HEK293 (cell line): ENCODE measurements around the gene PGAP1.
A peak's percentile ranks its signal among the peaks of the same experiment; 100 is the strongest.

Source experiments
- CTCF ChIA-PET: fragments of 350-600 bp; formaldehyde crosslinking; extraction: SDS; loops from one replicate; lab custom pipeline; 2021; ENCODE audit warnings: antibody characterized with exemption; lab: Yijun Ruan, JAX
- POLR2A ChIA-PET: fragments of 300-600 bp; formaldehyde crosslinking; extraction: SDS; loops from one replicate; lab custom pipeline; 2020; ENCODE audit warnings: antibody characterized with exemption, inconsistent platforms; lab: Yijun Ruan, JAX
- H3K27ac ChIP-seq: fragments of 200-500 bp; sonication (Bioruptor generic); 2 replicates; pipeline ENCODE4 v1.5.1; 2014; ENCODE audit warnings: low read depth, low read length, control low read depth, inconsistent platforms; ENCODE audit errors: extremely low read depth
- H3K36me3 ChIP-seq, 2 experiments: fragments of 200-500 bp in 1 of 2; sonication (Bioruptor generic) in 1 of 2; 1 replicate in 1 of 2; 2 replicates in 1 of 2; pipeline ENCODE4 v1.5.1; 2014 to 2017; ENCODE audit warnings: inconsistent platforms in 2 of 2, low read length in 2 of 2; ENCODE audit not compliant: control insufficient read depth in 2 of 2, insufficient read depth in 1 of 2
- H3K4me1 ChIP-seq: fragments of 200-500 bp; sonication (Bioruptor generic); 2 replicates; pipeline ENCODE4 v1.5.1; 2014; ENCODE audit warnings: mild to moderate bottlenecking, low read length, inconsistent platforms; ENCODE audit not compliant: control insufficient read depth, insufficient read depth
- H3K4me3 ChIP-seq: 2 replicates; pipeline ENCODE4 v1.5.1; 2011; ENCODE audit warnings: low read depth, mild to moderate bottlenecking, control low read depth, low read length, moderate library complexity
- H3K9me3 ChIP-seq: fragments of 200-500 bp; sonication (Bioruptor generic); 2 replicates; pipeline ENCODE4 v1.5.1; 2014; ENCODE audit warnings: low read depth, low read length, inconsistent platforms; ENCODE audit not compliant: control insufficient read depth, insufficient read depth
- FEZF1 ChIP-seq: fragments of 450-650 bp; formaldehyde crosslinking; IDR thresholded peaks from 2 replicates; pipeline ENCODE4 v1.5.1; 2016; ENCODE audit warnings: missing biosample characterization, missing genetic modification characterization
- IKZF3 ChIP-seq: fragments of 450-650 bp; IDR thresholded peaks from 2 replicates; pipeline ENCODE4 v1.5.0; 2018; ENCODE audit warnings: missing biosample characterization, mild to moderate bottlenecking, missing genetic modification characterization, moderate library complexity
- MZF1 ChIP-seq: fragments of 450-650 bp; formaldehyde crosslinking; IDR thresholded peaks from 2 replicates; pipeline ENCODE4 v1.5.1; 2017; ENCODE audit warnings: missing biosample characterization, missing genetic modification characterization, borderline replicate concordance
- SCRT1 ChIP-seq: fragments of 450-650 bp; formaldehyde crosslinking; IDR thresholded peaks from 2 replicates; pipeline ENCODE4 v1.5.1; 2016; ENCODE audit warnings: missing biosample characterization, missing genetic modification characterization, borderline replicate concordance
- WT1 ChIP-seq: fragments of 450-650 bp; formaldehyde crosslinking; IDR thresholded peaks from 2 replicates; pipeline ENCODE4 v1.5.1; 2016; ENCODE audit warnings: missing biosample characterization, missing genetic modification characterization
- ZBTB1 ChIP-seq: fragments of 450-650 bp; formaldehyde crosslinking; IDR thresholded peaks from 2 replicates; pipeline ENCODE4 v1.5.1; 2016; ENCODE audit warnings: missing biosample characterization, missing genetic modification characterization
- ZBTB21 ChIP-seq: fragments of 450-650 bp; formaldehyde crosslinking; IDR thresholded peaks from 2 replicates; pipeline ENCODE4 v1.5.1; 2017; ENCODE audit warnings: missing biosample characterization, missing genetic modification characterization
- ZEB2 ChIP-seq: fragments of 450-650 bp; formaldehyde crosslinking; IDR thresholded peaks from 2 replicates; pipeline ENCODE4 v1.5.1; 2016; ENCODE audit warnings: missing biosample characterization, missing genetic modification characterization
- ZNF10 ChIP-seq: fragments of 450-650 bp; formaldehyde crosslinking; IDR thresholded peaks from 2 replicates; pipeline ENCODE4 v1.5.1; 2017; ENCODE audit warnings: missing biosample characterization, missing genetic modification characterization
- ZNF202 ChIP-seq: fragments of 450-650 bp; formaldehyde crosslinking; IDR thresholded peaks from 2 replicates; pipeline ENCODE4 v1.5.1; 2016; ENCODE audit warnings: missing biosample characterization, missing genetic modification characterization, borderline replicate concordance
- ZNF221 ChIP-seq: fragments of 450-650 bp; formaldehyde crosslinking; IDR thresholded peaks from 2 replicates; pipeline ENCODE4 v1.5.1; 2017; ENCODE audit warnings: missing biosample characterization, missing genetic modification characterization, borderline replicate concordance
- ZNF302 ChIP-seq: fragments of 450-650 bp; formaldehyde crosslinking; IDR thresholded peaks from 2 replicates; pipeline ENCODE4 v1.5.1; 2016; ENCODE audit warnings: missing biosample characterization, missing genetic modification characterization, low read depth
- ZNF335 ChIP-seq: fragments of 450-650 bp; formaldehyde crosslinking; conservative IDR thresholded peaks from 2 replicates; pipeline ENCODE4 v1.5.1; 2016; ENCODE audit warnings: missing biosample characterization, missing genetic modification characterization
- ZNF658 ChIP-seq: fragments of 450-650 bp; formaldehyde crosslinking; IDR thresholded peaks from 2 replicates; pipeline ENCODE4; 2016; ENCODE audit warnings: missing biosample characterization, missing genetic modification characterization
- ZNF664 ChIP-seq: fragments of 450-650 bp; formaldehyde crosslinking; IDR thresholded peaks from 2 replicates; pipeline ENCODE4 v1.5.1; 2016; ENCODE audit warnings: missing biosample characterization, missing genetic modification characterization
- ZNF830 ChIP-seq: fragments of 450-650 bp; IDR thresholded peaks from 2 replicates; pipeline ENCODE4 v1.5.0; 2018; ENCODE audit warnings: missing biosample characterization, missing genetic modification characterization, low read depth, mild to moderate bottlenecking, moderate library complexity
- TF ChIP-seq, protein P1 (sequence below): fragments of 450-650 bp; formaldehyde crosslinking; IDR thresholded peaks from 2 replicates; pipeline ENCODE4 v1.5.1; 2017; ENCODE audit warnings: missing biosample characterization, missing genetic modification characterization
- TF ChIP-seq, protein P2 (sequence below): fragments of 450-650 bp; IDR thresholded peaks from 2 replicates; pipeline ENCODE4 v1.5.1; 2018; ENCODE audit warnings: missing biosample characterization, mild to moderate bottlenecking, missing genetic modification characterization
- TF ChIP-seq, protein P3 (sequence below): fragments of 450-650 bp; formaldehyde crosslinking; IDR thresholded peaks from 2 replicates; pipeline ENCODE4 v1.5.1; 2016; ENCODE audit warnings: missing biosample characterization, missing genetic modification characterization
- TF ChIP-seq, protein P4 (sequence below): sonication (generic); formaldehyde crosslinking; IDR thresholded peaks from 2 replicates; pipeline ENCODE4 v1.8.1; 2022; ENCODE audit warnings: mild to moderate bottlenecking, moderate library complexity, missing genetic modification reagents
- TF ChIP-seq, protein P5 (sequence below): fragments of 450-650 bp; formaldehyde crosslinking; IDR thresholded peaks from 2 replicates; pipeline ENCODE4 v1.5.1; 2016; ENCODE audit warnings: missing biosample characterization, missing genetic modification characterization
- TF ChIP-seq, protein P6 (sequence below): fragments of 450-650 bp; formaldehyde crosslinking; IDR thresholded peaks from 2 replicates; pipeline ENCODE4 v1.5.1; 2016; ENCODE audit warnings: missing biosample characterization, missing genetic modification characterization

Gene PGAP1

DNA sequence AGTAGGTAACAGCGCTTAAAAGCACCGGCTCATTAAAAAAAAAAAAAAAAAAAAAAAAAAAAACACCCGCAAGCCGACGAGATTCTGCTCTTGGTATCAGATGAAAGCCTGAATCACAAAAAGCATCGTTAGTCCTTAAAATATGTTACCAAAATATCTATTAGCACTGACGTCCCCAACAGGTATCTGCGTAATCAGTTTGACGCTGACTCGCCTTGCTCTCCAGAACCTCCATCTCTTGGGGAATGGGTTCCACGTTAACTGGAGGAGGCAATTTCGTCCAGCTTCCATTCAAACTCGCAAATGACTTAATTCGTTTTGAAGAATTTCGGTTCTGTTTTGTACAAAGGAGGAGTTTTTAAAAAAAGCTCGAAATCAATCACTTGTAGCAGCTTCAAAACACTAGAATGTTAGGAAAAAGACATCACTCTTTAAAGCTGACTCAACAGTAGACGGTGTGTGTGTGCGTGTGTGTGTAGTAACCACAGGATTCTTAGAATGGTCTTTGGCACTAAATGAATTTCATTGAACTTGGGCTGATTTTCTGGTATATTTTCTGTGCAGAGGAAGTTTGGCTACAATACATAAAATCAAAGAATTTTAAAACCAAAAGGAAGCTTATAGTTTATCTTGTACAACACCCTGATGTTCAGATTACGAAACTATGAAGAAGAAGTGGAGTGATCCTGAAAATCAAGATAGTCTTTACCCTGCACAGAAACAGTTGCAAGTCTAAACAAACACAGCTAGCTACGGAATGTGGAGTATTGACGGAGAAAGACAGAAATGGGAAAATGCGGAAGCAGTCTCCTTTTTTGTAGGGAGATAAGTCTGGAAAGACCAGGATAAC, 1.1 kb upstream of the PGAP1 start (continued):
- TF ChIP-seq ZBTB21 (tag by site-specific recombination) (peak; percentile 80), ZBTB1 (tag by site-specific recombination) (no peak), ZNF664 (no peak), ZNF335 (tag by site-specific recombination) (peak; percentile 75), ZEB2 (tag by site-specific recombination) (no peak), ZNF10 (tag by site-specific recombination) (peak; percentile 83), SCRT1 (0 out of 2 replicates have a peak, but pooled peaks have one; percentile 46)
- TF ChIP-seq, protein P1, sequence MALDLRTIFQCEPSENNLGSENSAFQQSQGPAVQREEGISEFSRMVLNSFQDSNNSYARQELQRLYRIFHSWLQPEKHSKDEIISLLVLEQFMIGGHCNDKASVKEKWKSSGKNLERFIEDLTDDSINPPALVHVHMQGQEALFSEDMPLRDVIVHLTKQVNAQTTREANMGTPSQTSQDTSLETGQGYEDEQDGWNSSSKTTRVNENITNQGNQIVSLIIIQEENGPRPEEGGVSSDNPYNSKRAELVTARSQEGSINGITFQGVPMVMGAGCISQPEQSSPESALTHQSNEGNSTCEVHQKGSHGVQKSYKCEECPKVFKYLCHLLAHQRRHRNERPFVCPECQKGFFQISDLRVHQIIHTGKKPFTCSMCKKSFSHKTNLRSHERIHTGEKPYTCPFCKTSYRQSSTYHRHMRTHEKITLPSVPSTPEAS (tag by site-specific recombination), result peak; percentile 59
- TF ChIP-seq, protein P2, sequence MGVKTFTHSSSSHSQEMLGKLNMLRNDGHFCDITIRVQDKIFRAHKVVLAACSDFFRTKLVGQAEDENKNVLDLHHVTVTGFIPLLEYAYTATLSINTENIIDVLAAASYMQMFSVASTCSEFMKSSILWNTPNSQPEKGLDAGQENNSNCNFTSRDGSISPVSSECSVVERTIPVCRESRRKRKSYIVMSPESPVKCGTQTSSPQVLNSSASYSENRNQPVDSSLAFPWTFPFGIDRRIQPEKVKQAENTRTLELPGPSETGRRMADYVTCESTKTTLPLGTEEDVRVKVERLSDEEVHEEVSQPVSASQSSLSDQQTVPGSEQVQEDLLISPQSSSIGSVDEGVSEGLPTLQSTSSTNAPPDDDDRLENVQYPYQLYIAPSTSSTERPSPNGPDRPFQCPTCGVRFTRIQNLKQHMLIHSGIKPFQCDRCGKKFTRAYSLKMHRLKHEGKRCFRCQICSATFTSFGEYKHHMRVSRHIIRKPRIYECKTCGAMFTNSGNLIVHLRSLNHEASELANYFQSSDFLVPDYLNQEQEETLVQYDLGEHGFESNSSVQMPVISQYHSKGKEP, result 0 out of 2 replicates have a peak, but pooled peaks have one; percentile 8
- TF ChIP-seq, protein P3, sequence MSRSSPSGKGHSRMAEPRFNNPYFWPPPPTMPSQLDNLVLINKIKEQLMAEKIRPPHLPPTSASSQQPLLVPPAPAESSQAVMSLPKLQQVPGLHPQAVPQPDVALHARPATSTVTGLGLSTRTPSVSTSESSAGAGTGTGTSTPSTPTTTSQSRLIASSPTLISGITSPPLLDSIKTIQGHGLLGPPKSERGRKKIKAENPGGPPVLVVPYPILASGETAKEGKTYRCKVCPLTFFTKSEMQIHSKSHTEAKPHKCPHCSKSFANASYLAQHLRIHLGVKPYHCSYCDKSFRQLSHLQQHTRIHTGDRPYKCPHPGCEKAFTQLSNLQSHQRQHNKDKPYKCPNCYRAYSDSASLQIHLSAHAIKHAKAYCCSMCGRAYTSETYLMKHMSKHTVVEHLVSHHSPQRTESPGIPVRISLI, result peak; percentile 62

DNA sequence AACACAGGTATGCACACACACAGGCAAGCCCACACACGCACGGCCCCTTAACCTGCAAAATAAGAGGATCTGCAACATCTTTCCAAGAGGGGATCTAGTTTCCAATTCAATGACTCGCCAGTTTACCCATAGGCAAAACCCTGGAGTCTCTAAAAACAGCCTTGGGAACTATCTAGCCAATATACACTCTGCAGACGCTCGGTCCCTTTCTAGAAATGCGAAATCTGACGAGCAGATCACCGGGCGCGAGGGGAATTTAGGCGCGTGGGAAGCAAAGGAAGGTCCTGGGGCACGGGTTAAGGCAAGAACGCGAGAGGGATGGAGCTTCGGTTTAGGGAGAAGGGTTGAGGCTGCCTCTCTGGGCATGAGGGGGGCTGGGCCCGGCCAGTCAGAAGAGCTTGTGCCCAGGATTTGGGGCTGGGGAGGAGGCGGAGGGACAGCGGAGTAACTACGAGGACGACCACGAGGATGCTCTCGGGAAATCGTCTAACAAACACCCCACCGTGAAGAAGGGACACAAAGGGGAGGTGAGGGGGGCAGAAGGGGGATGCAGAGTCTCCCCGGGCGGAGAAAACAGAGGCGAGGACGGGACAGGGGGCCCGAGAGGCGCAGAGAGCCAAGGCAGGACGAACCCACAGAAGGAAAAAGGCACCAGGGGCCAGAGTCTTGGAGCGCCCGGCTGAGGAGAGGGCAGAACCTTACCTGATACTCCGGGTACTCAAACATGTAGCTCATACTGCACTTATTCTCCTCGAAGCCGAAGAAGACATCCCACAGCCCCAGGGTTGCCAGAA, 542 bp downstream of the PGAP1 start:
- H3K9me3 ChIP-seq, result no peaks in the 10 kb centered on the region
- peak overlapping the region; percentile 95 for H3K4me3 ChIP-seq
- no peaks in the 10 kb centered on the region; a peak in 1 of 3 replicates for H3K36me3 ChIP-seq
- POLR2A ChIA-PET, result interaction anchor here (0.6 to 1.9 kb wide), 4 partner anchors 26 to 558 kb away, joined by 3 to 5 read pairs (median 4); partner anchors contain the start of gene GTF3C3
- peaks cover 13% of the 10 kb centered on the region for H3K4me1 ChIP-seq
- peak overlapping the region; percentile 95 for H3K27ac ChIP-seq
- CTCF ChIA-PET, result interaction anchor here (0.7 kb wide), 4 partner anchors 38 to 618 kb away, joined by 3 to 5 read pairs (median 4); no protein-coding TSS in a partner anchor
- no peak for TF ChIP-seq ZNF302 (tag by site-specific recombination)
- no peak for TF ChIP-seq ZNF830 (tag by site-specific recombination)
- TF ChIP-seq ZNF202, result no peak
- TF ChIP-seq, protein P4, sequence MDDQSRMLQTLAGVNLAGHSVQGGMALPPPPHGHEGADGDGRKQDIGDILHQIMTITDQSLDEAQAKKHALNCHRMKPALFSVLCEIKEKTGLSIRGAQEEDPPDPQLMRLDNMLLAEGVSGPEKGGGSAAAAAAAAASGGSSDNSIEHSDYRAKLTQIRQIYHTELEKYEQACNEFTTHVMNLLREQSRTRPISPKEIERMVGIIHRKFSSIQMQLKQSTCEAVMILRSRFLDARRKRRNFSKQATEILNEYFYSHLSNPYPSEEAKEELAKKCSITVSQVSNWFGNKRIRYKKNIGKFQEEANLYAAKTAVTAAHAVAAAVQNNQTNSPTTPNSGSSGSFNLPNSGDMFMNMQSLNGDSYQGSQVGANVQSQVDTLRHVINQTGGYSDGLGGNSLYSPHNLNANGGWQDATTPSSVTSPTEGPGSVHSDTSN, result no peak
- TF ChIP-seq IKZF3, result no peak
- TF ChIP-seq ZNF221 (tag by site-specific recombination), result no peak
- TF ChIP-seq, protein P5, sequence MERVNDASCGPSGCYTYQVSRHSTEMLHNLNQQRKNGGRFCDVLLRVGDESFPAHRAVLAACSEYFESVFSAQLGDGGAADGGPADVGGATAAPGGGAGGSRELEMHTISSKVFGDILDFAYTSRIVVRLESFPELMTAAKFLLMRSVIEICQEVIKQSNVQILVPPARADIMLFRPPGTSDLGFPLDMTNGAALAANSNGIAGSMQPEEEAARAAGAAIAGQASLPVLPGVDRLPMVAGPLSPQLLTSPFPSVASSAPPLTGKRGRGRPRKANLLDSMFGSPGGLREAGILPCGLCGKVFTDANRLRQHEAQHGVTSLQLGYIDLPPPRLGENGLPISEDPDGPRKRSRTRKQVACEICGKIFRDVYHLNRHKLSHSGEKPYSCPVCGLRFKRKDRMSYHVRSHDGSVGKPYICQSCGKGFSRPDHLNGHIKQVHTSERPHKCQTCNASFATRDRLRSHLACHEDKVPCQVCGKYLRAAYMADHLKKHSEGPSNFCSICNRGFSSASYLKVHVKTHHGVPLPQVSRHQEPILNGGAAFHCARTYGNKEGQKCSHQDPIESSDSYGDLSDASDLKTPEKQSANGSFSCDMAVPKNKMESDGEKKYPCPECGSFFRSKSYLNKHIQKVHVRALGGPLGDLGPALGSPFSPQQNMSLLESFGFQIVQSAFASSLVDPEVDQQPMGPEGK (tag by site-specific recombination), result peak; percentile 61
- no peak for TF ChIP-seq ZNF658 (tag by site-specific recombination)
- TF ChIP-seq ZBTB1 (tag by site-specific recombination), result 0 out of 2 replicates have a peak, but pooled peaks have one; percentile 45
- peak; percentile 92 for TF ChIP-seq MZF1
- TF ChIP-seq, protein P6, sequence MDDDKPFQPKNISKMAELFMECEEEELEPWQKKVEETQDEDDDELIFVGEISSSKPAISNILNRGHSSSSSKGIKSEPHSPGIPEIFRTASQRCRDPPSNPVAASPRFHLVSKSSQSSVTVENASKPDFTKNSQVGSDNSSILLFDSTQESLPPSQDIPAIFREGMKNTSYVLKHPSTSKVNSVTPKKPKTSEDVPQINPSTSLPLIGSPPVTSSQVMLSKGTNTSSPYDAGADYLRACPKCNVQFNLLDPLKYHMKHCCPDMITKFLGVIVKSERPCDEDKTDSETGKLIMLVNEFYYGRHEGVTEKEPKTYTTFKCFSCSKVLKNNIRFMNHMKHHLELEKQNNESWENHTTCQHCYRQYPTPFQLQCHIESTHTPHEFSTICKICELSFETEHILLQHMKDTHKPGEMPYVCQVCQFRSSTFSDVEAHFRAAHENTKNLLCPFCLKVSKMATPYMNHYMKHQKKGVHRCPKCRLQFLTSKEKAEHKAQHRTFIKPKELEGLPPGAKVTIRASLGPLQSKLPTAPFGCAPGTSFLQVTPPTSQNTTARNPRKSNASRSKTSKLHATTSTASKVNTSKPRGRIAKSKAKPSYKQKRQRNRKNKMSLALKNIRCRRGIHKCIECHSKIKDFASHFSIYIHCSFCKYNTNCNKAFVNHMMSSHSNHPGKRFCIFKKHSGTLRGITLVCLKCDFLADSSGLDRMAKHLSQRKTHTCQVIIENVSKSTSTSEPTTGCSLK (tag by site-specific recombination), result no peak
- no peak for TF ChIP-seq WT1 (tag by site-specific recombination)
- TF ChIP-seq FEZF1 (tag by site-specific recombination), result no peak
